ENCODE measurements around the gene RAB5A.
"Not testable (repeated sequence)": the region's sequence is repeated elsewhere in the genome, so short reads cannot be mapped to it uniquely, and the experiment has no call there.

Gene RAB5A

DNA sequence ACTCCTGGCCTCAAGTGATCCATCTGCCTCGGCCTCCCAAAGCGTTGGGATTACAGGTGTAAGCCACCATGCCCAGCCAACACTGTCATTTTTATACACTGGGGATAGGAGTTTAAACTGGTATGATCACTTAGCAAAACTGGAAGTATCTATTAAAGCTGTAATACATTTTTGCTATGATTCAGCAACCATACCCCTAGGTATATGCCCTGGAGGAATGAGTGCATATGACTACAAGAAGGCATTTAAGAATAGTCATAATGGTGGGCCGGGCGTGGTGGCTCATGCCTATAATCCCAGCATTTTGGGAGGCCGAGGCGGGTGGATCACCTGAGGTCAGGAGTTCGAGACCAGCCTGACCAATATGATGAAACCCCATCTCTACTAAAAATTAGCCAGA, 85.0 kb downstream of the RAB5A start:
- DNase-seq = not testable (repeated sequence)

Data from NCI-H748 treated with DMSO at 0.1 percent for 48 hours (cell line).